ENCODE data around the gene SORBS2. TPM values are rescaled to one million over a fixed set of nuclear protein-coding genes. Genes with fewer than 3 reads are reported as not detected.

The SORBS2 gene
- total RNA-seq, 5 donors from 2014 or later (not counting 1 experiment from before 2014, with no cell fraction given), result 0.15 to 1.9 (median 0.98) TPM; not detected in 1

- ATAC-seq (replicated peaks in 1 of 4) (no peak), DNase-seq (no peak)
- Mint-ChIP-seq H3K4me1 (no peaks in the 10 kb centered on the region), H3K36me3 (no peaks in the 10 kb centered on the region), H3K4me3 (no peak overlapping the region), H3K27me3 (peaks cover 3 to 9% of the 10 kb centered on the region in 2 donors), H3K27ac (no peak overlapping the region), H3K9me3 (peaks cover 0 to 4% (median 0%) of the 10 kb centered on the region in 3 donors)
- Histone ChIP-seq H3K4me1 (ENCODE audit: control insufficient read depth in 1 of 2, extremely low read depth in 1 of 2, insufficient read depth in 2 of 2, low read length in 2 of 2) (no peaks in the 10 kb centered on the region), H3K27me3 (replicated peaks in 1 of 2; ENCODE audit: control insufficient read depth in 2 of 2, extremely low read depth in 1 of 2, insufficient read depth in 2 of 2, low read length in 1 of 2) (peaks cover 0 to 7% of the 10 kb centered on the region in 2 experiments), H3K4me3 (ENCODE audit: control insufficient read depth in 1 of 2, extremely low read depth in 1 of 2, low read length in 1 of 2) (no peak overlapping the region), H3K36me3 (ENCODE audit: control insufficient read depth in 2 of 2, extremely low read depth in 1 of 2, insufficient read depth in 1 of 2, low read length in 1 of 2) (no peaks in the 10 kb centered on the region), H3K9me3 (no peaks in the 10 kb centered on the region), H3K27ac (ENCODE audit: low read length) (no peak overlapping the region)
- POLR2A ChIA-PET, result no interaction called here
- CTCF ChIA-PET, result no interaction called here
These were observed 111.4 kb downstream of the SORBS2 start for GRCh38 chr4:185700630-185701029.

- no peaks in the 10 kb centered on the region for H3K4me1 ChIP-seq (ENCODE audit: control insufficient read depth in 1 of 2, extremely low read depth in 1 of 2, insufficient read depth in 2 of 2, low read length in 2 of 2)
- H3K9me3 ChIP-seq, result no peaks in the 10 kb centered on the region
- H3K27me3 Mint-ChIP-seq, result peaks cover 5 to 9% of the 10 kb centered on the region in 2 donors
- WGBS (ENCODE audit: insufficient coverage), result 82% methylated on average over 1 of the region's 3 CpGs
- no peaks in the 10 kb centered on the region for H3K36me3 Mint-ChIP-seq
- no peak for DNase-seq
- H3K4me1 Mint-ChIP-seq, result no peaks in the 10 kb centered on the region
- H3K4me3 Mint-ChIP-seq, result no peak overlapping the region
- no peaks in the 10 kb centered on the region for H3K36me3 ChIP-seq (ENCODE audit: control insufficient read depth in 2 of 2, extremely low read depth in 1 of 2, insufficient read depth in 1 of 2, low read length in 1 of 2)
- H3K9me3 Mint-ChIP-seq, result peaks cover 0 to 4% (median 0%) of the 10 kb centered on the region in 3 donors
- no peak for ATAC-seq (replicated peaks in 1 of 4)
- no peak overlapping the region for H3K27ac Mint-ChIP-seq
- no peak overlapping the region for H3K4me3 ChIP-seq (ENCODE audit: control insufficient read depth in 1 of 2, extremely low read depth in 1 of 2, low read length in 1 of 2)
- ChIA-PET POLR2A (no interaction called here), CTCF (no interaction called here)
- H3K27ac ChIP-seq (ENCODE audit: low read length), result no peak overlapping the region
- peaks cover 0 to 7% of the 10 kb centered on the region in 2 experiments for H3K27me3 ChIP-seq (replicated peaks in 1 of 2; ENCODE audit: control insufficient read depth in 2 of 2, extremely low read depth in 1 of 2, insufficient read depth in 2 of 2, low read length in 1 of 2)
These were observed 111.9 kb downstream of the SORBS2 start for GRCh38 chr4:185700048-185700447.

- peaks cover 0 to 4% (median 0%) of the 10 kb centered on the region in 3 donors for H3K9me3 Mint-ChIP-seq
- Histone ChIP-seq H3K9me3 (no peaks in the 10 kb centered on the region), H3K4me3 (ENCODE audit: control insufficient read depth in 1 of 2, extremely low read depth in 1 of 2, low read length in 1 of 2) (no peak overlapping the region), H3K27me3 (replicated peaks in 1 of 2; ENCODE audit: control insufficient read depth in 2 of 2, extremely low read depth in 1 of 2, insufficient read depth in 2 of 2, low read length in 1 of 2) (peaks cover 0 to 7% of the 10 kb centered on the region in 2 experiments), H3K27ac (ENCODE audit: low read length) (no peak overlapping the region), H3K36me3 (ENCODE audit: control insufficient read depth in 2 of 2, extremely low read depth in 1 of 2, insufficient read depth in 1 of 2, low read length in 1 of 2) (no peaks in the 10 kb centered on the region), H3K4me1 (ENCODE audit: control insufficient read depth in 1 of 2, extremely low read depth in 1 of 2, insufficient read depth in 2 of 2, low read length in 2 of 2) (no peaks in the 10 kb centered on the region)
- peaks cover 6 to 16% of the 10 kb centered on the region in 2 donors for H3K27me3 Mint-ChIP-seq
- ATAC-seq (replicated peaks in 1 of 4) (no peak), DNase-seq (no peak)
- no CpG with 5 or more reads among the region's 3 CpGs for WGBS (ENCODE audit: insufficient coverage)
- H3K4me3 Mint-ChIP-seq, result no peak overlapping the region
- H3K36me3 Mint-ChIP-seq, result no peaks in the 10 kb centered on the region
- H3K4me1 Mint-ChIP-seq, result no peaks in the 10 kb centered on the region
- no peak overlapping the region for H3K27ac Mint-ChIP-seq
- CTCF ChIA-PET, result no interaction called here
- POLR2A ChIA-PET, result no interaction called here
These were observed 114.5 kb downstream of the SORBS2 start for GRCh38 chr4:185697488-185697887.

- ATAC-seq (replicated peaks in 1 of 4), result no peak
- H3K4me1 ChIP-seq (ENCODE audit: control insufficient read depth in 1 of 2, extremely low read depth in 1 of 2, insufficient read depth in 2 of 2, low read length in 2 of 2), result no peaks in the 10 kb centered on the region
- no peak overlapping the region for H3K4me3 ChIP-seq (ENCODE audit: control insufficient read depth in 1 of 2, extremely low read depth in 1 of 2, low read length in 1 of 2)
- Mint-ChIP-seq H3K4me3 (no peak overlapping the region), H3K27ac (no peak overlapping the region), H3K9me3 (no peaks in the 10 kb centered on the region), H3K27me3 (peaks cover 6 to 11% of the 10 kb centered on the region in 2 donors), H3K36me3 (no peaks in the 10 kb centered on the region), H3K4me1 (no peaks in the 10 kb centered on the region)
- 89% methylated on average over 1 of the region's 4 CpGs for WGBS (ENCODE audit: insufficient coverage)
- peaks cover 0 to 5% of the 10 kb centered on the region in 2 experiments for H3K27me3 ChIP-seq (replicated peaks in 1 of 2; ENCODE audit: control insufficient read depth in 2 of 2, extremely low read depth in 1 of 2, insufficient read depth in 2 of 2, low read length in 1 of 2)
- ChIA-PET POLR2A (no interaction called here), CTCF (no interaction called here)
- no peak overlapping the region for H3K27ac ChIP-seq (ENCODE audit: low read length)
- H3K9me3 ChIP-seq, result no peaks in the 10 kb centered on the region
- no peaks in the 10 kb centered on the region for H3K36me3 ChIP-seq (ENCODE audit: control insufficient read depth in 2 of 2, extremely low read depth in 1 of 2, insufficient read depth in 1 of 2, low read length in 1 of 2)
- DNase-seq, result no peak
These were observed 116.3 kb downstream of the SORBS2 start for GRCh38 chr4:185695743-185696142.

GRCh38 chr4:185693548-185694215, 118.3 kb downstream of the SORBS2 start:
- ATAC-seq (replicated peaks in 1 of 4), result no peak
- Mint-ChIP-seq H3K9me3 (no peaks in the 10 kb centered on the region), H3K4me1 (no peaks in the 10 kb centered on the region), H3K27ac (no peak overlapping the region), H3K36me3 (no peaks in the 10 kb centered on the region), H3K27me3 (peaks cover 6 to 11% of the 10 kb centered on the region in 2 donors), H3K4me3 (no peak overlapping the region)
- CTCF ChIA-PET, result no interaction called here
- POLR2A ChIA-PET, result no interaction called here
- Histone ChIP-seq H3K9me3 (no peaks in the 10 kb centered on the region), H3K27me3 (replicated peaks in 1 of 2; ENCODE audit: control insufficient read depth in 2 of 2, extremely low read depth in 1 of 2, insufficient read depth in 2 of 2, low read length in 1 of 2) (peaks cover 0 to 2% of the 10 kb centered on the region in 2 experiments), H3K4me1 (ENCODE audit: control insufficient read depth in 1 of 2, extremely low read depth in 1 of 2, insufficient read depth in 2 of 2, low read length in 2 of 2) (no peaks in the 10 kb centered on the region), H3K27ac (ENCODE audit: low read length) (no peak overlapping the region), H3K4me3 (ENCODE audit: control insufficient read depth in 1 of 2, extremely low read depth in 1 of 2, low read length in 1 of 2) (no peak overlapping the region), H3K36me3 (ENCODE audit: control insufficient read depth in 2 of 2, extremely low read depth in 1 of 2, insufficient read depth in 1 of 2, low read length in 1 of 2) (no peaks in the 10 kb centered on the region)
- WGBS (ENCODE audit: insufficient coverage), result 73% methylated on average over 4 of the region's 12 CpGs
- DNase-seq, result no peak

- Mint-ChIP-seq H3K9me3 (no peaks in the 10 kb centered on the region), H3K27ac (no peak overlapping the region), H3K36me3 (no peaks in the 10 kb centered on the region), H3K27me3 (peaks cover 1 to 11% of the 10 kb centered on the region in 2 donors), H3K4me1 (no peaks in the 10 kb centered on the region), H3K4me3 (no peak overlapping the region)
- ChIA-PET POLR2A (no interaction called here), CTCF (no interaction called here)
- Histone ChIP-seq H3K27me3 (replicated peaks in 1 of 2; ENCODE audit: control insufficient read depth in 2 of 2, extremely low read depth in 1 of 2, insufficient read depth in 2 of 2, low read length in 1 of 2) (peaks cover 0 to 6% of the 10 kb centered on the region in 2 experiments), H3K36me3 (ENCODE audit: control insufficient read depth in 2 of 2, extremely low read depth in 1 of 2, insufficient read depth in 1 of 2, low read length in 1 of 2) (no peaks in the 10 kb centered on the region), H3K27ac (ENCODE audit: low read length) (no peak overlapping the region), H3K4me3 (ENCODE audit: control insufficient read depth in 1 of 2, extremely low read depth in 1 of 2, low read length in 1 of 2) (no peak overlapping the region), H3K4me1 (ENCODE audit: control insufficient read depth in 1 of 2, extremely low read depth in 1 of 2, insufficient read depth in 2 of 2, low read length in 2 of 2) (no peaks in the 10 kb centered on the region), H3K9me3 (no peaks in the 10 kb centered on the region)
- DNase-seq (no peak), ATAC-seq (replicated peaks in 1 of 4) (no peak)
- 77% methylated on average over 6 of the region's 9 CpGs for WGBS (ENCODE audit: insufficient coverage)
These were observed 122.6 kb downstream of the SORBS2 start for GRCh38 chr4:185689407-185689806.

GRCh38 chr4:185685804-185686203, 126.2 kb downstream of the SORBS2 start:
- WGBS (ENCODE audit: insufficient coverage), result no CpG with 5 or more reads among the region's 1 CpG

More at GRCh38 chr4:185685804-185686203, 126.2 kb downstream of the SORBS2 start:
- Histone ChIP-seq H3K4me1 (ENCODE audit: control insufficient read depth in 1 of 2, extremely low read depth in 1 of 2, insufficient read depth in 2 of 2, low read length in 2 of 2) (no peaks in the 10 kb centered on the region), H3K4me3 (ENCODE audit: control insufficient read depth in 1 of 2, extremely low read depth in 1 of 2, low read length in 1 of 2) (no peak overlapping the region), H3K27ac (ENCODE audit: low read length) (no peak overlapping the region), H3K36me3 (ENCODE audit: control insufficient read depth in 2 of 2, extremely low read depth in 1 of 2, insufficient read depth in 1 of 2, low read length in 1 of 2) (no peaks in the 10 kb centered on the region), H3K9me3 (no peaks in the 10 kb centered on the region), H3K27me3 (replicated peaks in 1 of 2; ENCODE audit: control insufficient read depth in 2 of 2, extremely low read depth in 1 of 2, insufficient read depth in 2 of 2, low read length in 1 of 2) (peaks cover 0 to 4% of the 10 kb centered on the region in 2 experiments)
- POLR2A ChIA-PET, result no interaction called here
- no peaks in the 10 kb centered on the region for H3K9me3 Mint-ChIP-seq
- H3K4me1 Mint-ChIP-seq, result no peaks in the 10 kb centered on the region
- peaks cover 0 to under 1% of the 10 kb centered on the region in 2 donors for H3K27me3 Mint-ChIP-seq
- no peak for DNase-seq
- no peak for ATAC-seq (replicated peaks in 1 of 4)
- no peak overlapping the region for H3K4me3 Mint-ChIP-seq
- H3K36me3 Mint-ChIP-seq, result no peaks in the 10 kb centered on the region
- H3K27ac Mint-ChIP-seq, result no peak overlapping the region
- CTCF ChIA-PET, result no interaction called here
